Mesenchymal stem cell (in vitro differentiated cells and primary cell): ENCODE results near the gene FHIT.

ENCODE experiments used
- DNase-seq: peaks from one replicate; pipeline ENCODE4 v3.0.0-alpha.2; 2013
- H2AFZ ChIP-seq: one replicate; pipeline ENCODE4 v1.6.1; 2013; ENCODE audit warnings: low read depth, mild to moderate bottlenecking, control low read depth, inconsistent platforms, low read length, moderate library complexity
- H2AK5ac ChIP-seq: 2 replicates; pipeline ENCODE4 v1.6.1; 2013; ENCODE audit warnings: low read length, moderate library complexity, mild to moderate bottlenecking, inconsistent platforms; ENCODE audit not compliant: severe bottlenecking
- H2BK120ac ChIP-seq: one replicate; pipeline ENCODE4 v1.6.1; 2013; ENCODE audit warnings: low read depth, mild to moderate bottlenecking, inconsistent platforms, low read length, moderate library complexity
- H2BK12ac ChIP-seq, 2 experiments: one replicate each; pipeline ENCODE4 v1.6.1; 2013; ENCODE audit warnings: inconsistent platforms in 2 of 2, low read length in 2 of 2, mild to moderate bottlenecking in 2 of 2, moderate library complexity in 2 of 2, control low read depth in 1 of 2
- H2BK15ac ChIP-seq: one replicate; pipeline ENCODE4 v1.6.1; 2013; ENCODE audit warnings: mild to moderate bottlenecking, low read depth, inconsistent platforms; ENCODE audit not compliant: poor library complexity, severe bottlenecking
- H2BK5ac ChIP-seq: 2 replicates; pipeline ENCODE4 v1.6.1; 2013; ENCODE audit warnings: low read depth, mild to moderate bottlenecking, low read length, control low read depth, inconsistent platforms; ENCODE audit not compliant: poor library complexity, severe bottlenecking
- H3K14ac ChIP-seq, 2 experiments: one replicate each; pipeline ENCODE4 v1.6.1; 2013; ENCODE audit warnings: inconsistent platforms in 2 of 2, low read length in 2 of 2, control low read depth in 1 of 2, mild to moderate bottlenecking in 1 of 2, moderate library complexity in 1 of 2
- H3K18ac ChIP-seq, 2 experiments: one replicate each; pipeline ENCODE4 v1.6.1; 2013; ENCODE audit warnings: inconsistent platforms in 2 of 2, low read length in 2 of 2, control low read depth in 1 of 2, low read depth in 1 of 2, mild to moderate bottlenecking in 1 of 2
- H3K23ac ChIP-seq, 2 experiments: one replicate each; pipeline ENCODE4 v1.6.1; 2013; ENCODE audit warnings: inconsistent platforms in 2 of 2, low read length in 2 of 2, mild to moderate bottlenecking in 2 of 2, moderate library complexity in 2 of 2, control low read depth in 1 of 2
- H3K27ac ChIP-seq: 2 replicates; pipeline ENCODE4 v1.5.1; 2013; ENCODE audit warnings: mild to moderate bottlenecking, moderate library complexity, low read length, control low read depth, inconsistent platforms; ENCODE audit not compliant: poor library complexity, severe bottlenecking
- H3K27me3 ChIP-seq, 2 experiments: 2 replicates each; pipeline versions ENCODE4 v1.6.1 to v1.7.0; 2013; ENCODE audit warnings: low read length in 2 of 2, mild to moderate bottlenecking in 2 of 2, moderate library complexity in 2 of 2, control low read depth in 1 of 2, inconsistent platforms in 1 of 2; ENCODE audit not compliant: control insufficient read depth in 1 of 2, insufficient read depth in 1 of 2
- H3K36me3 ChIP-seq, 2 experiments: 2 replicates each; pipeline versions ENCODE4 v1.6.1 to v1.7.0; 2013; ENCODE audit warnings: low read length in 2 of 2, control low read depth in 1 of 2, inconsistent platforms in 1 of 2, low read depth in 1 of 2, mild to moderate bottlenecking in 1 of 2; ENCODE audit not compliant: insufficient read depth in 2 of 2, control insufficient read depth in 1 of 2
- H3K4ac ChIP-seq, 2 experiments: one replicate each; pipeline ENCODE4 v1.6.1; 2013; ENCODE audit warnings: inconsistent platforms in 2 of 2, low read length in 2 of 2, mild to moderate bottlenecking in 2 of 2, moderate library complexity in 2 of 2, control low read depth in 1 of 2, low read depth in 1 of 2
- H3K4me1 ChIP-seq: 2 replicates; pipeline ENCODE4 v1.6.1; 2013; ENCODE audit warnings: low read depth, low read length, control low read depth; ENCODE audit not compliant: control insufficient read depth, insufficient read depth
- H3K4me2 ChIP-seq: 2 replicates; pipeline ENCODE4 v1.6.1; 2013; ENCODE audit warnings: low read length, mild to moderate bottlenecking, inconsistent platforms; ENCODE audit not compliant: poor library complexity, severe bottlenecking
- H3K4me3 ChIP-seq, 2 experiments: 2 replicates each; pipeline versions ENCODE4 v1.5.1 to v1.7.0; 2013; ENCODE audit warnings: low read length in 2 of 2, mild to moderate bottlenecking in 2 of 2, control low read depth in 1 of 2, low read depth in 1 of 2; ENCODE audit not compliant: insufficient read depth in 1 of 2
- H3K79me1 ChIP-seq: replicated peaks from 2 replicates; pipeline ENCODE4 v1.6.1; 2013; ENCODE audit warnings: mild to moderate bottlenecking, control low read depth, low read length, inconsistent platforms; ENCODE audit not compliant: poor library complexity, severe bottlenecking
- H3K9ac ChIP-seq: 2 replicates; pipeline ENCODE4 v1.7.0; 2013; ENCODE audit warnings: mild to moderate bottlenecking, low read length, moderate library complexity
- H3K9me3 ChIP-seq: 2 replicates; pipeline ENCODE4 v1.7.0; 2013; ENCODE audit warnings: mild to moderate bottlenecking, low read length; ENCODE audit not compliant: control insufficient read depth
- H4K8ac ChIP-seq: one replicate; pipeline ENCODE4 v1.6.1; 2013; ENCODE audit warnings: inconsistent platforms, mild to moderate bottlenecking, low read length, moderate library complexity
- H4K91ac ChIP-seq: one replicate; pipeline ENCODE4 v1.6.1; 2013; ENCODE audit warnings: mild to moderate bottlenecking, low read length, inconsistent platforms
- WGBS: methylation state at CpG from one replicate; pipeline ENCODE4 v1.1.7; 2013; ENCODE audit warnings: mixed read lengths; 5-methylcytosine and 5-hydroxymethylcytosine counted together

The FHIT gene

DNA sequence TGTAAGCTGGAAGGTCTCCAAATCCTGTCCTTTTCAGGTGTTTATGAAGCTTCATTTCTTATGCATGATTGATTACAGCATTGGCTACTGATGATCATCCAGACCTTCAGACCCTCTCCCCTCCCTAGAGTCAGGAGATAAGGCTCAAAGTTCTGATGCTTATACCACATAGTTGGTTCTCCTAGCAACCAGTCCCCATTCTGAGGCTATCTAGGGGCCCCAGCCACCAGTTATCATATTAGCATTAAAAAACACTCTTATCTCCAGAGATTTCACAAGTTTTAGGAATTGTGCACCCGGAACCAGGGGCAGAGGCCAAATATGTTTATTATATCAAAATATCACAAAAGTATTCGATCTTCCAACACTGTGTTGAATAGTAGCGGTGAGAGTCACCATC lies 953.1 kb downstream of the FHIT start:
- Histone ChIP-seq H3K23ac (no peak overlapping the region), H3K9ac (no peak overlapping the region), H3K27ac (no peak overlapping the region), H2BK120ac (no peak overlapping the region), H3K79me1 (no peaks in the 10 kb centered on the region), H4K91ac (no peak overlapping the region), H4K8ac (no peak overlapping the region), H2BK15ac (no peak overlapping the region), H3K18ac (no peak overlapping the region), H3K4me2 (no peak overlapping the region), H3K36me3 (no peaks in the 10 kb centered on the region), H2BK12ac (no peak overlapping the region), H2BK5ac (no peak overlapping the region), H3K14ac (no peak overlapping the region), H3K27me3 (no peaks in the 10 kb centered on the region), H2AK5ac (no peak overlapping the region), H3K4me1 (no peaks in the 10 kb centered on the region), H3K4me3 (no peak overlapping the region), H2AFZ (no peak overlapping the region), H3K4ac (no peak overlapping the region), H3K9me3 (no peaks in the 10 kb centered on the region)
- WGBS, result 89% methylated on average over 3 of the region's 3 CpGs
- DNase-seq, result no peak

- no peaks in the 10 kb centered on the region for H3K79me1 ChIP-seq
- H4K8ac ChIP-seq, result no peak overlapping the region
- H3K36me3 ChIP-seq, result no peaks in the 10 kb centered on the region
- H2BK5ac ChIP-seq, result no peak overlapping the region
- H2BK12ac ChIP-seq, result no peak overlapping the region
- H3K4me3 ChIP-seq, result peak overlapping the region in 1 of 2 experiments; percentile 20
- H2AK5ac ChIP-seq, result no peak overlapping the region
- H2BK15ac ChIP-seq, result no peak overlapping the region
- H3K23ac ChIP-seq, result no peak overlapping the region
- H3K4me2 ChIP-seq, result no peak overlapping the region
- no peak overlapping the region for H3K14ac ChIP-seq
- peak; percentile 19 for DNase-seq
- H3K9me3 ChIP-seq, result no peaks in the 10 kb centered on the region
- H3K27me3 ChIP-seq, result no peaks in the 10 kb centered on the region
- no peak overlapping the region for H3K9ac ChIP-seq
- no peak overlapping the region for H3K18ac ChIP-seq
- 35% methylated on average over 2 of the region's 3 CpGs for WGBS
- H3K4ac ChIP-seq, result no peak overlapping the region
- H2BK120ac ChIP-seq, result no peak overlapping the region
- no peaks in the 10 kb centered on the region for H3K4me1 ChIP-seq
- no peak overlapping the region for H3K27ac ChIP-seq
- H2AFZ ChIP-seq, result no peak overlapping the region
- no peak overlapping the region for H4K91ac ChIP-seq
Measured at GRCh38 chr3:60294181-60294580, 957.1 kb downstream of the FHIT start.

DNA sequence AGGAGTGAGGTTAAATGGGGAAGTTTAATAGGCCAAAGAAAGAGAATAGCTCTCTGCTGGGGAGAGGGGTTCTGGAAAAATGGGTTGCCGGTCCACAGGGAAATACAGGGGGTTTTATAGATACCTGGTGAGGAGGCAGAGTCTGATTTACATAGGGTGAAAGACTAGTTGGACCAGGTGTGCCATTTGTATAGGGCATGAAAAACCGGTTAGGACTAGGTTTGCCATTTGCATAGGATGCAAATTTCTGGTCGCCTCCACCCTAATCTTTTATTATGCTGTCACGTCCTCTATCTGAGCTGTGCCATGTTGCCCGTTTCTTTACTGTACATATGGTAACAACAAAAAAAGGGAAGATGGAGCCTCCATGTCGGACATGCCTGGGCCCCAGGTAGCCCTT lies 960.1 kb downstream of the FHIT start:
- Histone ChIP-seq H2AFZ (no peak overlapping the region), H2AK5ac (no peak overlapping the region), H3K36me3 (no peaks in the 10 kb centered on the region), H3K9me3 (no peaks in the 10 kb centered on the region), H3K4me1 (no peaks in the 10 kb centered on the region), H4K91ac (no peak overlapping the region), H2BK12ac (no peak overlapping the region), H3K27me3 (no peaks in the 10 kb centered on the region), H3K4ac (no peak overlapping the region), H3K9ac (no peak overlapping the region), H3K79me1 (no peaks in the 10 kb centered on the region), H3K23ac (no peak overlapping the region), H3K4me3 (no peak overlapping the region), H3K27ac (no peak overlapping the region), H2BK15ac (no peak overlapping the region), H2BK120ac (no peak overlapping the region), H3K4me2 (no peak overlapping the region), H2BK5ac (no peak overlapping the region), H4K8ac (no peak overlapping the region), H3K18ac (no peak overlapping the region), H3K14ac (no peak overlapping the region)
- DNase-seq, result no peak
- 87% methylated on average over 6 of the region's 6 CpGs for WGBS

DNA sequence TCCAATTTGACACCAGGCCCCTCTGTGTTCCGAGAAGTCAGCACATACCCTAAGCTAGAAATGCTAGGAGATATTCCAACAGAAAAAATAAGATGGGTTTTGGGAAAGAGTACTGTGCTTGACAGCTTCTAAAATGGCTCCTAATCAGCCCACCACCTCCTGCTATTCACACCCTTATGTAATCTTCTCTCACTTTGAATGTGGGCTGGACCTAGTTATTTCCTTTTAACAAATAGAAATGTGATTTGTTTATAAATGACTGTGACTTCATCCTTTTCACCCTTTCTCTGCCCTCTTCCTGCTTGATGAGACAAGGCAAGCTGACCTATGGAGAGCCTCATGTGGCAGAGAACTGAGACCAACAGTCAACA lies 961.1 kb downstream of the FHIT start:
- no peak overlapping the region for H2BK12ac ChIP-seq
- no peak overlapping the region for H3K27ac ChIP-seq
- H3K4me1 ChIP-seq, result no peaks in the 10 kb centered on the region
- no peak overlapping the region for H3K23ac ChIP-seq
- no CpG with 5 or more reads among the region's 1 CpG for WGBS
- no peak overlapping the region for H2BK120ac ChIP-seq
- no peak overlapping the region for H2BK5ac ChIP-seq
- H2AK5ac ChIP-seq, result no peak overlapping the region
- no peak overlapping the region for H3K18ac ChIP-seq
- H4K91ac ChIP-seq, result no peak overlapping the region
- H3K9ac ChIP-seq, result no peak overlapping the region
- H3K27me3 ChIP-seq, result no peaks in the 10 kb centered on the region
- H3K14ac ChIP-seq, result no peak overlapping the region
- H2BK15ac ChIP-seq, result no peak overlapping the region
- no peak overlapping the region for H3K4ac ChIP-seq
- H3K4me3 ChIP-seq, result no peak overlapping the region
- no peak for DNase-seq
- H3K9me3 ChIP-seq, result no peaks in the 10 kb centered on the region
- H3K4me2 ChIP-seq, result no peak overlapping the region
- H3K36me3 ChIP-seq, result no peaks in the 10 kb centered on the region
- no peaks in the 10 kb centered on the region for H3K79me1 ChIP-seq
- no peak overlapping the region for H2AFZ ChIP-seq
- H4K8ac ChIP-seq, result no peak overlapping the region
